H9 (cell line): ENCODE data around the gene HOXD11. TPM values are rescaled to one million over a fixed set of nuclear protein-coding genes. Genes with fewer than 3 reads are reported as not detected.

Source experiments
- DNase-seq: peaks from one replicate; pipeline ENCODE4 v3.0.0-alpha.2; 2017
- H2AFZ ChIP-seq: one replicate; pipeline ENCODE4 v1.6.1; 2013; ENCODE audit warnings: mild to moderate bottlenecking, low read length, control low read depth, moderate library complexity
- H2AK5ac ChIP-seq: 2 replicates; pipeline ENCODE4 v1.6.1; 2013; ENCODE audit warnings: low read length, control low read depth, mixed read lengths; ENCODE audit not compliant: insufficient read length
- H2BK120ac ChIP-seq: one replicate; pipeline ENCODE4 v1.6.1; 2013; ENCODE audit warnings: low read depth, mild to moderate bottlenecking, low read length, control low read depth, inconsistent platforms; ENCODE audit not compliant: poor library complexity, severe bottlenecking
- H2BK12ac ChIP-seq: 2 replicates; pipeline ENCODE4 v1.6.1; 2013; ENCODE audit warnings: low read length, control low read depth, mixed read lengths, low read depth; ENCODE audit not compliant: insufficient read length
- H2BK15ac ChIP-seq: 2 replicates; pipeline ENCODE4 v1.6.1; 2013; ENCODE audit warnings: low read depth, low read length, control low read depth
- H2BK20ac ChIP-seq: one replicate; pipeline ENCODE4 v1.6.1; 2013; ENCODE audit warnings: low read depth, mild to moderate bottlenecking, low read length, control low read depth, inconsistent platforms; ENCODE audit not compliant: poor library complexity, severe bottlenecking
- H2BK5ac ChIP-seq: 2 replicates; pipeline ENCODE4 v1.6.1; 2013; ENCODE audit warnings: low read length, control low read depth, mixed read lengths; ENCODE audit not compliant: insufficient read length
- H3K14ac ChIP-seq: 2 replicates; pipeline ENCODE4 v1.6.1; 2013; ENCODE audit warnings: low read length, control low read depth; ENCODE audit not compliant: insufficient read depth
- H3K18ac ChIP-seq: 2 replicates; pipeline ENCODE4 v1.6.1; 2013; ENCODE audit warnings: low read depth, mild to moderate bottlenecking, mixed read lengths, low read length, control low read depth; ENCODE audit not compliant: insufficient read length
- H3K23ac ChIP-seq: 2 replicates; pipeline ENCODE4 v1.6.1; 2013; ENCODE audit warnings: low read length, control low read depth, mixed read lengths, low read depth; ENCODE audit not compliant: insufficient read length
- H3K23me2 ChIP-seq: 2 replicates; pipeline ENCODE4 v1.6.1; 2013; ENCODE audit warnings: low read depth, mild to moderate bottlenecking, mixed read lengths, low read length, control low read depth; ENCODE audit not compliant: insufficient read length, poor library complexity, severe bottlenecking
- H3K27ac ChIP-seq: 2 replicates; pipeline ENCODE4 v1.5.1; 2013; ENCODE audit warnings: low read length, control low read depth, mixed read lengths, low read depth; ENCODE audit not compliant: insufficient read length
- H3K27me3 ChIP-seq: 2 replicates; pipeline ENCODE4 v1.6.1; 2013; ENCODE audit warnings: low read length, control low read depth, inconsistent platforms; ENCODE audit not compliant: insufficient read depth
- H3K4ac ChIP-seq: 2 replicates; pipeline ENCODE4 v1.6.1; 2013; ENCODE audit warnings: low read depth, mild to moderate bottlenecking, control low read depth, inconsistent platforms, low read length, moderate library complexity
- H3K4me1 ChIP-seq: 2 replicates; pipeline ENCODE4 v1.6.1; 2013; ENCODE audit warnings: low read length, control low read depth, inconsistent platforms; ENCODE audit not compliant: insufficient read depth
- H3K4me2 ChIP-seq: 2 replicates; pipeline ENCODE4 v1.6.1; 2013; ENCODE audit warnings: low read length, control low read depth, mixed read lengths; ENCODE audit not compliant: insufficient read length, insufficient read depth
- H3K56ac ChIP-seq: 2 replicates; pipeline ENCODE4 v1.6.1; 2013; ENCODE audit warnings: low read depth, mild to moderate bottlenecking, mixed read lengths, low read length, control low read depth; ENCODE audit not compliant: insufficient read length
- H3K79me1 ChIP-seq: 2 replicates; pipeline ENCODE4 v1.6.1; 2013; ENCODE audit warnings: low read depth, mild to moderate bottlenecking, moderate library complexity, low read length, control low read depth, inconsistent platforms; ENCODE audit not compliant: insufficient read depth, poor library complexity, severe bottlenecking
- H3K79me2 ChIP-seq: 2 replicates; pipeline ENCODE4 v1.6.1; 2013; ENCODE audit warnings: low read length, control low read depth, inconsistent platforms; ENCODE audit not compliant: insufficient read depth
- H3K9ac ChIP-seq: 2 replicates; pipeline ENCODE4 v1.6.1; 2013; ENCODE audit warnings: low read length, control low read depth, mixed read lengths; ENCODE audit not compliant: insufficient read length; ENCODE audit errors: extremely low read depth
- H3K9me3 ChIP-seq: one replicate; pipeline ENCODE4 v1.6.1; 2013; ENCODE audit warnings: low read depth, low read length, inconsistent platforms; ENCODE audit not compliant: control insufficient read depth
- H3T11ph ChIP-seq: one replicate; pipeline ENCODE4 v1.6.1; 2013; ENCODE audit warnings: mild to moderate bottlenecking, low read length, control low read depth, inconsistent platforms
- H4K20me1 ChIP-seq: one replicate; pipeline ENCODE4 v1.6.1; 2013; ENCODE audit not compliant: control insufficient read depth, insufficient read length, insufficient read depth
- H4K5ac ChIP-seq: 2 replicates; pipeline ENCODE4 v1.6.1; 2013; ENCODE audit warnings: low read depth, mild to moderate bottlenecking, mixed read lengths, low read length, control low read depth; ENCODE audit not compliant: insufficient read length
- H4K8ac ChIP-seq: replicated peaks from 2 replicates; pipeline ENCODE4 v1.6.1; 2013; ENCODE audit warnings: low read length, control low read depth, mixed read lengths, low read depth; ENCODE audit not compliant: insufficient read length
- H4K91ac ChIP-seq: 2 replicates; pipeline ENCODE4 v1.6.1; 2013; ENCODE audit warnings: low read depth, mild to moderate bottlenecking, moderate library complexity, mixed read lengths, low read length, control low read depth; ENCODE audit not compliant: insufficient read length
- H3K27ac Mint-ChIP-seq, 3 experiments: 2 replicates in 2 of 3; 3 replicates in 1 of 3; pipeline ENCODE4 v1.8.0; 2020 to 2021; ENCODE audit warnings: mixed read lengths in 3 of 3, mild to moderate bottlenecking in 1 of 3, moderate library complexity in 1 of 3
- H3K27me3 Mint-ChIP-seq: 2 replicates; pipeline ENCODE4 v1.8.0; 2021; ENCODE audit warnings: low read depth, mild to moderate bottlenecking, moderate library complexity, mixed read lengths
- H3K36me3 Mint-ChIP-seq, 3 experiments: 2 replicates in 2 of 3; 3 replicates in 1 of 3; pipeline ENCODE4 v1.8.0; 2020 to 2021; ENCODE audit warnings: low read depth in 3 of 3, mixed read lengths in 3 of 3; ENCODE audit not compliant: insufficient read depth in 1 of 3
- H3K4me1 Mint-ChIP-seq, 2 experiments: 2 replicates each; pipeline ENCODE4 v1.8.0; 2020; ENCODE audit warnings: mixed read lengths in 2 of 2
- H3K4me3 Mint-ChIP-seq, 2 experiments: 2 replicates in 1 of 2; 3 replicates in 1 of 2; pipeline ENCODE4 v1.8.0; 2020 to 2021; ENCODE audit warnings: mild to moderate bottlenecking in 2 of 2, mixed read lengths in 2 of 2, moderate library complexity in 1 of 2
- H3K9me3 Mint-ChIP-seq, 2 experiments: 2 replicates in 1 of 2; 3 replicates in 1 of 2; pipeline ENCODE4 v1.8.0; 2020; ENCODE audit warnings: mild to moderate bottlenecking in 2 of 2, mixed read lengths in 2 of 2, moderate library complexity in 1 of 2
- WGBS: extraction: QIAGEN DNeasy Blood & Tissue Kit; methylation state at CpG from one replicate; pipeline ENCODE4 v1.1.7; 2013; ENCODE audit warnings: missing lambda C conversion rate, low lambda C conversion rate, mixed read lengths; ENCODE audit not compliant: insufficient read length; ENCODE audit errors: extremely low coverage; 5-methylcytosine and 5-hydroxymethylcytosine counted together
- total RNA-seq: library from RNA; stranded (reverse); gene quantifications from 2 replicates; pipeline ENCODE4 v1.2.1, GENCODE V29; 2021
- TF ChIP-seq, protein P1 (sequence below): fragments of 200-600 bp; sonication (generic); conservative IDR thresholded peaks from 3 replicates; pipeline ENCODE4 v1.8.0; 2021; ENCODE audit warnings: antibody characterized with exemption, mild to moderate bottlenecking

HOXD11 gene
- total RNA-seq, 1 experiment from 2014 or later = not detected

DNA sequence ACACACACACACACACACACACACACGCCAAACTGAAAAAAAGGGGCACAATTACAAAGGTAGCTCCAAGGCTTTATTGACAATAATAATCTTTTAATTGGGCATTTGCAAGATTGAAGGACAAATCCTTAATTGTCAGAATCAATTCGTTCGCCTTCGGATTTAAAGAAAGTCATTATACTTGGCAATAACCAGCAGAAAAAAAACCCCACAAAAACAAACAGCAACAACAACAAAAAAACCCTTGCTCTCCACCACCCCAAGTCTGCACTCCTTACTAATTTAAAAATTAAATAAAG is 20.6 kb downstream of the HOXD11 start:
- no peaks in the 10 kb centered on the region for H3K9me3 ChIP-seq
- no peak overlapping the region for H3K27ac ChIP-seq
- no peaks in the 10 kb centered on the region; a peak in 2 of 7 replicates for H3K36me3 Mint-ChIP-seq
- H4K20me1 ChIP-seq = no peaks in the 10 kb centered on the region
- no peaks in the 10 kb centered on the region for H3K4me1 ChIP-seq
- H2BK20ac ChIP-seq = no peak overlapping the region
- H3K9ac ChIP-seq = no peak overlapping the region
- peaks cover 97% of the 10 kb centered on the region for H3K27me3 Mint-ChIP-seq
- peaks cover 89% of the 10 kb centered on the region for H3K27me3 ChIP-seq
- H3K23ac ChIP-seq = no peak overlapping the region
- no peak overlapping the region for H3K4ac ChIP-seq
- H3K4me3 Mint-ChIP-seq = peak overlapping the region in 1 of 2 experiments; percentile 30; a peak in 1 of 5 replicates
- no peaks in the 10 kb centered on the region for H3K79me1 ChIP-seq
- H2AFZ ChIP-seq = no peak overlapping the region
- no peak overlapping the region for H3K56ac ChIP-seq
- no peak overlapping the region for H2BK120ac ChIP-seq
- no peak overlapping the region for H4K91ac ChIP-seq
- H3K27ac Mint-ChIP-seq = no peak overlapping the region
- no peak overlapping the region for H4K8ac ChIP-seq
- H2BK5ac ChIP-seq = no peak overlapping the region
- H2BK15ac ChIP-seq = no peak overlapping the region
- H3K4me2 ChIP-seq = no peak overlapping the region
- peaks cover 2 to 17% of the 10 kb centered on the region in 2 experiments; a peak in 4 of 5 replicates for H3K9me3 Mint-ChIP-seq
- H3K23me2 ChIP-seq = no peaks in the 10 kb centered on the region
- peaks cover 12 to 20% of the 10 kb centered on the region in 2 experiments for H3K4me1 Mint-ChIP-seq
- no CpG with 5 or more reads among the region's 4 CpGs for WGBS
- H2AK5ac ChIP-seq = no peak overlapping the region
- no peak overlapping the region for H2BK12ac ChIP-seq
- H3T11ph ChIP-seq = no peak overlapping the region
- no peaks in the 10 kb centered on the region for H3K79me2 ChIP-seq
- TF ChIP-seq, protein P1, sequence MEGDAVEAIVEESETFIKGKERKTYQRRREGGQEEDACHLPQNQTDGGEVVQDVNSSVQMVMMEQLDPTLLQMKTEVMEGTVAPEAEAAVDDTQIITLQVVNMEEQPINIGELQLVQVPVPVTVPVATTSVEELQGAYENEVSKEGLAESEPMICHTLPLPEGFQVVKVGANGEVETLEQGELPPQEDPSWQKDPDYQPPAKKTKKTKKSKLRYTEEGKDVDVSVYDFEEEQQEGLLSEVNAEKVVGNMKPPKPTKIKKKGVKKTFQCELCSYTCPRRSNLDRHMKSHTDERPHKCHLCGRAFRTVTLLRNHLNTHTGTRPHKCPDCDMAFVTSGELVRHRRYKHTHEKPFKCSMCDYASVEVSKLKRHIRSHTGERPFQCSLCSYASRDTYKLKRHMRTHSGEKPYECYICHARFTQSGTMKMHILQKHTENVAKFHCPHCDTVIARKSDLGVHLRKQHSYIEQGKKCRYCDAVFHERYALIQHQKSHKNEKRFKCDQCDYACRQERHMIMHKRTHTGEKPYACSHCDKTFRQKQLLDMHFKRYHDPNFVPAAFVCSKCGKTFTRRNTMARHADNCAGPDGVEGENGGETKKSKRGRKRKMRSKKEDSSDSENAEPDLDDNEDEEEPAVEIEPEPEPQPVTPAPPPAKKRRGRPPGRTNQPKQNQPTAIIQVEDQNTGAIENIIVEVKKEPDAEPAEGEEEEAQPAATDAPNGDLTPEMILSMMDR = no peak
- no peak overlapping the region for H4K5ac ChIP-seq
- H3K14ac ChIP-seq = no peak overlapping the region
- no peak overlapping the region for H3K18ac ChIP-seq
- DNase-seq = no peak
